Fibroblast of mammary gland (primary cell): ENCODE results near the gene SELENOO.
A peak's percentile ranks its signal among the peaks of the same experiment; 100 is the strongest.

Source experiments
- DNase-seq: peaks from one replicate; pipeline ENCODE4 v3.0.0-alpha.2; 2010; ENCODE audit warnings: low read depth
- H3K4me3 ChIP-seq: 2 replicates; pipeline ENCODE4 v1.5.1; 2011; ENCODE audit warnings: low read depth, mild to moderate bottlenecking, low read length, moderate library complexity; ENCODE audit not compliant: control insufficient read depth
- CTCF ChIP-seq: conservative IDR thresholded peaks from 2 replicates; pipeline ENCODE4 v1.5.1; 2011; ENCODE audit warnings: low read depth, low read length, inconsistent platforms; ENCODE audit not compliant: control insufficient read depth, insufficient read depth

SELENOO gene

GRCh38 chr22:50227579-50228215, 26.9 kb downstream of the SELENOO start:
- DNase-seq: no peak
- TF ChIP-seq CTCF: no peak
- H3K4me3 ChIP-seq: no peak overlapping the region

GRCh38 chr22:50228366-50228765, 27.6 kb downstream of the SELENOO start:
- no peak for DNase-seq
- TF ChIP-seq CTCF: no peak
- no peak overlapping the region for H3K4me3 ChIP-seq

GRCh38 chr22:50229370-50229769, 28.6 kb downstream of the SELENOO start:
- H3K4me3 ChIP-seq: no peak overlapping the region
- TF ChIP-seq CTCF: no peak
- no peak for DNase-seq

- TF ChIP-seq CTCF: no peak
- no peak overlapping the region for H3K4me3 ChIP-seq
- DNase-seq: no peak
These were observed 31.8 kb downstream of the SELENOO start for GRCh38 chr22:50232481-50233151.

- no peak overlapping the region for H3K4me3 ChIP-seq
- TF ChIP-seq CTCF: no peak
- no peak for DNase-seq
These were observed 32.4 kb downstream of the SELENOO start for GRCh38 chr22:50233223-50233622.

GRCh38 chr22:50236731-50237409, 36.1 kb downstream of the SELENOO start:
- peak; percentile 20 for DNase-seq
- TF ChIP-seq CTCF: peak; percentile 41

More at GRCh38 chr22:50236731-50237409, 36.1 kb downstream of the SELENOO start:
- H3K4me3 ChIP-seq: no peak overlapping the region
